ENCODE results near the gene BRSK1.

DNA sequence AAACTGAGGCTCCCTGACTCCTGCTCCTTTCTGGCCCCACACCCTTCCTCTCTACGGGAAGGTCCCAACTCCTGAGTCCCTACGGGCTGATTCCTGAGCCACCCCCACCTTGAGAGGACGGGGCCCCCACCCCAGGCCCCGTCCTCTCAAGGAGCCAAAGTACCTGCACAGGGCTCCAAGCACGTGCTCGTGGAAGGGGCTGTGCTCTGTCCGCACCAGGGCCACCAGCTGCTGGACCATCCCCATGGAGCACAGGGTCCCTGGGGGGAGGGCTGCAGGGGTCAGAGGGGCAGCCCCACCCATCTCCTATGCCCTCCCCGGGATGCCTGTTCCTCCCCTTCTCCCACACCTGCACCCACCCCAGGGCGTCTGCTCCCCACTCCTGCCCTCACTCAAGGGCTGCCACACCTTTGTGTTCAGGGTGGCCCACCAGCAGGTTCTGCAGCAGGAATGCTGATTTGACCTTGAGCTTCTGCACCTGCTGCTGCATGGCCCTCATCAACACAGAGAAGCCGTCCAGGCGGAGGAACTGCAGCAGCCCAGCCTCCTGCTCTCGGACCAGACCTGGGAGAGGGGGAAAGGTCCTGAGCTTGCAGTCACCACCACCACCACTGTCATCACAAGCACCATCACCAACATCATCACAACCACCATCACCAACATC, 17.9 kb upstream of the BRSK1 start:
- TF ChIP-seq POLR2AphosphoS5 (IDR thresholded peaks at IDR 0.05) (no peak), EP300 (IDR thresholded peaks at IDR 0.05) (no peak), POLR2A (IDR thresholded peaks at IDR 0.05) (no peak)
- TF ChIP-seq, protein P1, sequence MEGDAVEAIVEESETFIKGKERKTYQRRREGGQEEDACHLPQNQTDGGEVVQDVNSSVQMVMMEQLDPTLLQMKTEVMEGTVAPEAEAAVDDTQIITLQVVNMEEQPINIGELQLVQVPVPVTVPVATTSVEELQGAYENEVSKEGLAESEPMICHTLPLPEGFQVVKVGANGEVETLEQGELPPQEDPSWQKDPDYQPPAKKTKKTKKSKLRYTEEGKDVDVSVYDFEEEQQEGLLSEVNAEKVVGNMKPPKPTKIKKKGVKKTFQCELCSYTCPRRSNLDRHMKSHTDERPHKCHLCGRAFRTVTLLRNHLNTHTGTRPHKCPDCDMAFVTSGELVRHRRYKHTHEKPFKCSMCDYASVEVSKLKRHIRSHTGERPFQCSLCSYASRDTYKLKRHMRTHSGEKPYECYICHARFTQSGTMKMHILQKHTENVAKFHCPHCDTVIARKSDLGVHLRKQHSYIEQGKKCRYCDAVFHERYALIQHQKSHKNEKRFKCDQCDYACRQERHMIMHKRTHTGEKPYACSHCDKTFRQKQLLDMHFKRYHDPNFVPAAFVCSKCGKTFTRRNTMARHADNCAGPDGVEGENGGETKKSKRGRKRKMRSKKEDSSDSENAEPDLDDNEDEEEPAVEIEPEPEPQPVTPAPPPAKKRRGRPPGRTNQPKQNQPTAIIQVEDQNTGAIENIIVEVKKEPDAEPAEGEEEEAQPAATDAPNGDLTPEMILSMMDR (IDR thresholded peaks at IDR 0.05) = no peak

All from stomach (tissue), 4 donors.